GM19397 (cell line): ENCODE measurements around the gene RIMBP2.

Experiments
- ATAC-seq: cut with Tn5 transposase; IDR thresholded peaks from one replicate; pipeline ENCODE4 v1.9.1; 2021; ENCODE audit warnings: mild to moderate bottlenecking, moderate library complexity; ENCODE audit not compliant: unreplicated experiment

The RIMBP2 gene

DNA sequence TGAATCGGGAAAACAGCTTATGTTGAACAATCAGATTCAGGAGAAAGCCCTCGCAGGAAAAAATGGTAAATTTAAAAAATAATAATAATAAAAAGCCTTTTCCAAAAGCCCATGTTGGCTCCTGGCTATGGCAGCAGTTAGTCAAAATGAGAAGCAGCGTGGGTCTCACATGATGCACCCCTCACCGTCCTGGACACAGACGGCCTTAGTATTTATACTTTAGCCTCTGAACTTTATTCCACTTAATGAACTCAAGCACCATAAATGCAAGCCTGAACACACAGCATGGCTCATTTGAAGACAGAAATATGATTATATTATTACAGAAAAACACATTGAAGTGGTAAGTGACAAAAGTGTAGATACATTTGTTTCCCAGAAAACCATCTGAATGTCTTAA is 160.9 kb downstream of the RIMBP2 start:
- ATAC-seq, result no peak

DNA sequence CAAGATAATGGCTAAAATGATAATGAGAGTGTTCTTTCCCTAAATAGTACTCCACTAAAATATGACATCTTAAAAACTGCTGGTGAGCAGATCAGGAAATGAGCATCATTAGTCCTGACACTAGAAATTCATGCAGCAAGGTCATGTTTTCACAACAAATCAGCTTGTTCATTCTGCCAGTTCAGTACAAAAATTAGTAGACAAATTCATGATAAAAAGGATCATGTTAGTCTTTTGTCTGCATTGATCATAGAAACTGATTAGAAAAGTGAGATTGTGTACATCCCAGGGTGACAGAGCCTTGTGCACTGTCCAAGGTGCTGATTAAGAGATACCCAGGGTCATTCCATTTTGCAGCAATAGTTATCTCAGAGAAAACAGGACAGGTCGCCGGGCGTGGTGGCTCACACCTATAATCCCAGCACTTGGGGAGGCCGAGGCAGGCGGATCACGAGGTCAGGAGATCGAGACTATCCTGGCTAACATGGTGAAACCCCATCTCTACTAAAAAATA is 163.6 kb downstream of the RIMBP2 start:
- no peak for ATAC-seq

DNA sequence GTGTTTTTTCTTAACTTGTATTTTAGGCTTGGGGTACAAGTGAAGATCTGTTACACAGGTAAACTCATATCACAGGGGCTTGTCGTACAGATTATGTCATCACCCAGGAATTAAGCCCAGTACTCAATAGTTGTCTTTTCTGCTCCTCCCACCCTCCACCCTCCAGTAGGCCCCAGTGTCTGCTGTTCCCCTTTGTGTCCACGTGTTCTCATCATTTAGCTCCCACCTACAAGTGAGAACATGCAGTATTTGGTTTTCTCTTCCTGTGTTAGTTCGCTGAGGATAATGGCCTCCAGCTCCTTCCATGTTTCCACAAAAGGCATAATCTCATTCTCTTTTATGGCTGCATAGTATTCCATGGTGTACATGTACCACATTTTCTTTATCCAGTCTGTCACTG is 166.7 kb downstream of the RIMBP2 start:
- ATAC-seq, result no peak

DNA sequence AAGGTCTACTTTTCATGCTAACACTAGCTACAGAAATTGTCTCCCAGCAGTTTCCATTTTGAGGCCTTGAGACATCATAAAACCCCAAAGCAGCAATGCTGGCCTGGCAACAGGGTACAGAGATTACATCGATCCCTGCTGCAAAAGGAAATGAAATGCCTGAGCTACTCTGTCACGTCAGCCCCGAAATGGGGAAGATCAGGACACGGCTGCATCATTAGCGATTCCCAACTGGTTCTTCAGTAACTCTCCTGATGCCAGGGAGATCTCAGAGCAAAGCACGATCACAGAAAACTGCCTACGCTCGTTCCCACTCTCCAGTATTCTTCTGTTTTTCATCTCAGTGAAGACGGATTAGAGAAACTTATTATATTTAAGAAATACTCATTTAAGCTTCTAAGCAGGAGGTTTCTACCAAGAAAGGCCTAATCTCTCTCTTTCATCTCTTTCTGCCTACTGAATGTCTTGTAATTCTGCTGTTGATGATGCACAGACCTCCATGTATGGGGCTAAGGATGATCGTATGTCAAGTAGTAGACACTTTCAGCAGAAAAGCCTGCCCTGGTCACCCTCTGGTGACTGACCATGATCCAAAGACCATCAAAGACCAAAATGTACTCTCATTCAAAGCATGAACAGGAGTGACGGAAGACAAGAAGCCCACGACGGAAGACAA is 168.5 kb downstream of the RIMBP2 start:
- no peak for ATAC-seq

DNA sequence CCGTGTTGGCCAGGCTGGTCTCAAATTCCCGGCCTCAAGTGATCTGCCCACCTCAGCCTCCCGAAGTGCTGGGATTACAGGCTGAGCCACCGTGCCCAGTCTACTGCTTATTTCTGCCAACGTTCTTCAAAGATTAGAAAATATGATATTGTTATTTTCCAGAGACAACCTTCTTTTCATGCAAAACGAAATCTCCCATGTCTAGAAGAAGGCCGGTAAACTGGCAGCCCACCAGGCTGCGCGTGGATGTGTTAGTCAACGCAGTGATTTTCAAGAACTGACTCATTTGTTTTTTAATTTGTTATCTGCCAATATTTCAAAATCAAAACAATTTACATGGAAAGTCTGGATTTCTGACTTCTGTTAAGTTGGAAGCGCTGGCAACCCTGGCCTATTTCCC is 169.6 kb downstream of the RIMBP2 start:
- no peak for ATAC-seq

DNA sequence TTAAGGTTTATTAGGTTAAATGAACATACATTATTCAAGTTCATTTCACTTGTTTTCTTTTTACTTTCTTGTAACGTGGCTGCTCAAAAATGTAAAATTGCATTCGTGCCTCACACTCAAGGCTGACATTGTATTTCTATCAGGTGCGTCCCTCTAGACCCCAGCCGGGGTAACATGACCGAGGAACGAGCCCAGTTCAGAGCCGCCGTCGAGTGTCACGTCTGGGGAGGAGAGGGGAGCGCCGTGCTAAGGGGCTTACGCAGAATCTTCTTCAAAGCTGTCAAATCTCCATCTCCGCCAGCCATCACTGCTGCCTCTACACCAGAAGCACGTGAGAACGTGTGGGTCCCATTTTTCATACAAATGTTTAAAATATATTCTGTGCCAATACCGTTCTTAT is 170.6 kb downstream of the RIMBP2 start:
- no peak for ATAC-seq

DNA sequence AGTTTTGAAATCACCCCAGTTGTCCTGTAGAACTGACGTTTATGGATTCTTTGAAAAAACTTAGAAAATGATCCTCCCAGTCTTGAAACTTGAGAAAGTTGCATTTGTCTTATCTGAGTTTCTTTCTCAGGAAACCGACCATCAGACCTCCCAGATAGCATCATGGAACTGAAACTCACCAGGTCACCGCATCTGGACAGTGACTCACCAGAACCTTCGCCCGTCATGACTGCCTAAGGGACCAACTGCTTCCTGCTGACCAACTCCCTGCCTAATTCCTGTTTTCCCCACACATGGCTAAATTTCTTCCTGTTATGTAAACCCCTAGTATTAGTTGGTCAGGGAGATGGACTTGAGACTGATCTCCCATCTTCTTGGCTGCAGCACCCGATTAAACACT is 175.7 kb downstream of the RIMBP2 start:
- no peak for ATAC-seq

DNA sequence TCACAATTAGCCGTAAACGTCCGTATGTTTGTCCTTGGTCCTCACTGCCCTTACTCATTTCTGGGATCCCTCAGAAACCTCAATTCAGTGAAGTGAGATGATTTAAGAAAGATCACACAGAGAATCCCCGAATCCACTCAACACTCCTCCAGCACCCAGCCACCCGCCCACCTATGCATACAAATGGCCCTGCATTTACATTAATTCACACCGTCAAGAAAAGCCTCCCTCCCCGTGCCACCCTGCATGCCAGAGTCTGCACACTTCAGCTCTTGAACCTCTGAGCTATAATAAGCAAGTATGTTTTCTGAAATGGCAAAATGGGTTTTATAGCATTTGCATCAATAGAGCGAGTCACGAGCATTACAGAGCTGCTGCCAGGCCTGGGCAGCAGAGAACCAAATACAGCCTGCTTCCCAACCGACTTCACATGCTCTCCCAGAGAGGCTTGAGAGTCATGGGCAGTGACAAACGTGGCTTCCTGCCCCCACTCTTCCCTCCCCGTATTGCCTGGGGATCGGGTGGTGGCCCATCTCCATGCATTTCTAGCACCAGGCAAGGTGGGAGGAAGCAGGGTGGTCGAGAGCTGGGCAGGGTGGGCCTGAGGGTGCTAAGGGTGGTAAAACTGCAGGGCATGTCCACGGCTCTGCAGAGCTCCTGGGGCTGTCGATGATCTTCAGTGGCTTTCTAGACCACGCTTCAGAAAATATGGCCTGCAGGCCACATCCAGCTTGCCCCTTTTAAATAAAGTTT is 177.6 kb downstream of the RIMBP2 start:
- no peak for ATAC-seq

DNA sequence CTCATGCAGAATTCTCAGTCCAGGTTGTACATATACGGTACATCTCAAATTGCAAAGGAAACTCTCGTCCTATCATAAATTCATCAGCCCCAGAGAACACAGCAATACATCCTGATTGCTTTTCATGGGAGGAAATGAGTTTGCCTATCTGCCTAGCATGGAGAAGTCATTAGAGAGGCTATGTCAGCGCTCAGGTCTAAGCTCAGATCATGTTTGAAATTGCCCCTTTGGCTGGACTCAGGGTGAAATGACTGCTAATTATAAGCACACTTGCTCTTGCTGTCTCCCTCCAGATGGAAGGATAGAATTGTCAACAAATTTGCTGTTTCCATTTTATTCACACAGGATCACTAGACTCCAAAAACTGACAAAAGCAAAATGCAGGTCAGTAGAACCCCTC is 178.4 kb downstream of the RIMBP2 start:
- no peak for ATAC-seq

DNA sequence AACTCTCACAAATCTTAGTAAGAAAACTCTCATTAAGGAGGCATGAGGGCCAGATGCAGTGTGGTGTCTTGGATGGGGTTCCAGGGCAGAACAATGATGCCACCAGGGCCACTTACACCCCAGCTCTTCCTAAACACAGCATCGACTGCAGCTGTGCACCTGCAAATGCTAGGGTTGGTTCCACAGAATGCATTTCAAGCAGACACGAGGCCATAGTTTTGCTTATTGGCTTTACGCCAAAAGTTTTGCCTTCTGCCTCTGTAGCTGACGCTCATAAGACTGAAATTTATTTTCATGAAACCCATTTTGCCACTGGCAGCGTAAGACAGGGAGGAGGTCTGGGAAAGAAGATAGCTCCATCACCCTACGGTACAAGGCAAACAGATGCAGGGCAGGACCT is 179.0 kb downstream of the RIMBP2 start:
- no peak for ATAC-seq

DNA sequence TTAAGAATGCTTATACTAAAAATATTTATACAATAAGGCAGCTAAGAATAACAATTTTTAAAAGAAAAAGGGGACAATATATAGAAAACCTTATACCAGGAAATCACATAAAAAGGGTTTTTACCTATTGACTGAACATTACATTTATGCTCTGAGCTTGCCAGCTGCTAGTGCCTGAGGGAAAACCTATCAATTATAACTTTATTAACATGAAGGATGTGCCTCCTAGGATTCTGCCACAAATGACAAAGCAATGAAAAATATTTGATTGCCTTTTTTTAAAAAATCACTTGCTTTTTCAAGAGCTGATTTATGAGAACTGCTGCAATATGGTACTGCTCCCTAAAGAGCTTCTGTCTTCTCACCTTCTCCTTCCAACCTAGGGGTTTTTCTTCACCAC is 185.7 kb downstream of the RIMBP2 start:
- ATAC-seq, result no peak

DNA sequence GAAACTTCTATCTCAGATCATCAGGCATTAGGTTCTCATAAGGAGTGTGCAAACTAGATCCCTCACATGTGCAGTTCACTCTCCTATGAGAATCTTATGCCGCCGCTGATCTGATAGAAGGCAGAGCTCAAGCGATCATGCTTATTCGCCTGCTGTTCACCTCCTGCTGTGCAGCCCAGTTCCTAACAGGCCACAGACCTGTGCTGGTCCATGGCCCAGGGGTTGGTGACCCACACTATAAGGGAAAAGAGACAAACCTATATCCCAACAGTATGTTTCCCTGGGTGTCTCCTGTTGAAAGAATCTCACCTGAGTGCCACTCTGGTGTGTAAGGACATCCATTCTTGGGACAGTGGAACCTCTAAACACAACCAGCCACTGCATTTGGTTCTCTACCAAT is 186.3 kb downstream of the RIMBP2 start:
- ATAC-seq, result no peak

DNA sequence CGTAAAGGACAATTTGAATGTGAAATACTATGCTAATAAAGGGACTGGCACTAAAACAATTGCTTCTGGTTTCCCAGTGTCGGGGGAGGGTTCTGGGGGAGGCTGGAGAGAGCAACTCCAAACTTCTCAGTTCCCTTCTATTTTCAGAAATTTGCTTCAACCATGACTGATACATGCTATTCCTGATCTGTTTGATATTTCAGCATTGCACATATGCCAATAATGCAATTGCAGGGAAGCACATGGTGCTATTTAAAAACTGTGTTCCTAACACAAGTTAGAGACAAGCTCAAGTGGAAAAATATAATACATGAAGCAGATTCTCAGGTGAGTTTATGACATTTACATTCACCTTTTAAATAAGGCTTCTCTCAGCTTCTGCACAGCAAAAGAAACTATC is 188.9 kb downstream of the RIMBP2 start:
- no peak for ATAC-seq

DNA sequence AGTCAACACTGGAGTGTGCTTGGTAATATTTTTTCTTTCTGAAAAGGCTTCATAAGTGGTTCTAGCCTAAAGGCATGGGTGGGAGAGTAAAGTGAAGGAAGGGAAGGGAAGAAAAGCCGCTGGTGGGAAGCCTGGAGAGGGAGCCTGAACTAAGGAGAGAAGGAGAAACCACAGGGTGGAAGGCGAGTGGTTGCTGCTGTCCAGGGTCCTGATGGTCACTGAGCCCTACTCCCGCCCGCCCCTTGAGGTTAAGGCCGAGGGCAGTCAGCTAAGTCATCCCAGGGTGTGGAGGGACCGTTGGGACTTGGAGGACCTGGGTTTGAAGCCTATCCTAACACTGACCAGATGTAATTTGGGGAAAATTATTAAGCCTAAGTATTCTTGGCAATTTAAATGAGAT is 189.3 kb downstream of the RIMBP2 start:
- ATAC-seq, result no peak

DNA sequence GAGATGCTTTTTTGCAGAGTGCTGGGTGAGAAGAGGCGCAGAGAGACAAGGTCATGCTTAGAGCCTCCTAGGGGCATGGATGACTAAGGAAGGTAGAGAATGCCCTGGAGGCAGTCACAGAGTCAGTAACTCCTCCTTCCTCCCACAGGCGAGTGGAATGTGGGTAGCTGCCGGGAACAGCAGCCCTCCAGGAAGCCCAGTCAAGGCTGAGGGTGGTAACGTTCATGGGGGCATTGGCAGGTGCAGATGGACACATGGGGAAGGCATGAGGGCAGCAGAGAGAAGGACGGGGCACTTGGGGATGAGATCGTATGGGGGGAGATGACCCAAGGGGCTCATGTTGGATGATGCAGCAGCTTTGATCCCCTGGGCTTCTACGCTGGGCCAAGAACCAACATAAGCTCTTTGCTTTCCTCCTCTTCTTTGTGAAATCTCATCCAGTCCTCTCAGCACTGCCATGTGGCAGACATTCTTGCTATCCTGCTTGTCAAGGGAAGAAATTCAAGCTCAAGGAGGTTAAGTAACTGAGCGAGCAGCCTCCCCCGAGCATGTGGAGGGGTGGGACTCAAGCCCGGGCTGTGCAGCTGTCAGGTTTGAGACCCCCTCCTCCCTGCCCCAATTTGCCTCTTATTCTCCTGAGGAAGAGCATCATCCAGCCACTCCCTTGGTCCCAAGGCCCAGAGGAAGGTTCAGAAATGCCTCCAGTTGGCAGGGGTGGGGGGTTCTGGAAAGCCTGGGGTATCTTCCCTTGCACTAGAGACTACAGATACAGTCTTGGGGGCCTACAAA is 190.5 kb downstream of the RIMBP2 start:
- ATAC-seq, result no peak

DNA sequence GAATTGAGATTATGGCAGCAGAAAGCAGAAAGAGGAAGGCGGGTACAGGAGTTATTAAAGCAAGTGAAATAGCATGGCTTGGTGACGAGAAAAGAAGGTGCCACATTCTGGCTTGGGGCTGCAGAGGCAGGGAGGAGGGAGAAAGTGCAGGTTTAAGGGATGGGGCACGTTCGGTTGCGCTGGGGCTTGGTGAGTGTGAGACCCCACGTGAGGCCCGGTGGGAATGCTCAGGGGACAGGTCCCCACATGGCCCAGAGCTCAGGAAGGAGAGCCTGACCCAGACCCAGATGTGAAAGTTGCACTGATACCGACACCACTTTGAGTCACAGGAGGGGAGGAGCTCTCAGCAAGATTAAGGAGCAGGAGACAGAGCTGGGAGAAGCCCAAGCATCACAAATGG is 191.3 kb downstream of the RIMBP2 start:
- ATAC-seq, result no peak

DNA sequence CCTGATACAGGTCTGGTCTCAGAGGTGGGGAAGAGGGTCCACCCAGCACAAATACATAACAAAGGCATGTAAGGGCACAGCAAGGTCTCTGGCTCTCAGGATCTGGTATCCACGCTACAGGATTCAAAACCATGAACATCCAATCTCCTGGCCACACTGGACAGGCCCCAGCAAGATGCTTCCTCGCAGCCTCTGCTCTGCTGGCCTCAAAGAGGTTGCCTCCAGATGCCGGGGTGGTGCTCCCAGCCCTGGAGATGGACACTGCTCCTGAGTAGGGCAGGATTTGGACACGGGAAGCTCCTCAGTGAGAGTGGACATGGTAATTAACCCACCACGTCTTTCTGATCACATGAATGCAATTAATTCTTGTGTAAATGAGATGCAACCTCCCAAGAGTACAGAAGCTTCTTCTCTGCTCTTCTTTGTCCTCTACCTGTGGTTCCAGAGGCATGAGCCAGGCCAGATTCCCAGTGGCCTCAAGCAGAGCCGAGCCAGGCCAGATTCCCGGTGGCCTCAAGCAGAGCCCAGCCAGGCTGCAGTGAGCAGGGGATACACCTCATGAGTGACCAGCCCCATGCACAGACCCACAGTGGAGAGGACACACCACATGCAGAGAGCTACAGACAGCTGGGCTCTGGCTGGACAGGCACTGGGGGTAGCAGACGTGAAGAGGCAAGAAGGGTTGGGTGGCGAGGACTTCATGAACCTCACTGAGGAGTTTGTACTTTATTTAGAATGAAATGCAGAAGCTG is 192.1 kb downstream of the RIMBP2 start:
- ATAC-seq, result no peak

DNA sequence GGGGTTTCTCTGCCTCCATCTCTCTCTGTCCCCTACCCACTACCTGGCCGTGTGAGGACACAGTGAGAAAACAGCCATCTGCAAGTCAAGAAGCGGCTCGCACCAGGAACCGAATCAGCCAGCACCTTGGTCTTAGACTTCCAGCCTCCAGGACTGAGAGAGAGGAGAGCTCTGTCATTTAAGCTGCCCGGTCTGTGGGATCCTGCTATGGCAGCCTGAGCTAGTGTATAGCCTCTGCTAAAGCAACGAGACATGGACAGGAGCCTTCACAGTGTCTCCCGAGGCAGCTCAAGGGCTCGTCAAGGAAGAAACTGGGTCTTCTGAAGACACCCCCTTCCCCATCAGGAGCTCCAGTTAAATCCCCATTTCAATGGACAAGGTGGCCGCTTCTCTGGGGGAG is 192.9 kb downstream of the RIMBP2 start:
- ATAC-seq, result no peak

DNA sequence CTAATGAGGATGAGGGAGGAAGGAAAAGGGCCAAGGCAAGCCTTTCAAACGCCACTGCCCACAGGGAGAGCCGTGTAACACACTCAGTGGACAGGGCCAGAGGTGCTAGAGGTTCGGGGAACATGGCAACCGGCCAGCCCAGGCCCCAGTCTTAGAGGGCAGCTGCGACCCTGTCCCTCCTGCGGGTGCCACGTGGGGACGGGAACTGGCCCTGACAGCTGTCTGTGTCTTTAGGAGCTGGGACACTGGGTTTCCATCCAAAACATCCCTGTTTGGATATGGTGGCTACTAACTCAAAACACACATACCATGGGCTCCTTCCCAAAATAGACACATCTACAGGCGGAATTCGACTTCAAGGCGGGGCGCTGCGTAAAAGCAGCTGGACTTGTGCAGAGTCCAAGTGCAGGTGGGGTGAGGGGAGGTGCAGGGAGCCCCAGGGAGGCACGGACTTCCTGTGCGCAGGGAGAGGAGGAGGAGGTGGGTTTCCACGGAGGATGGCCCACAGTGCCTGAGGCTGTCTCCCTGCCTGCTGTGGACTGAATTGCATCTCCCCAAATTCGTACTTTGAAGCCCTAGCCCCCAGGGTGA is 193.8 kb downstream of the RIMBP2 start:
- no peak for ATAC-seq

DNA sequence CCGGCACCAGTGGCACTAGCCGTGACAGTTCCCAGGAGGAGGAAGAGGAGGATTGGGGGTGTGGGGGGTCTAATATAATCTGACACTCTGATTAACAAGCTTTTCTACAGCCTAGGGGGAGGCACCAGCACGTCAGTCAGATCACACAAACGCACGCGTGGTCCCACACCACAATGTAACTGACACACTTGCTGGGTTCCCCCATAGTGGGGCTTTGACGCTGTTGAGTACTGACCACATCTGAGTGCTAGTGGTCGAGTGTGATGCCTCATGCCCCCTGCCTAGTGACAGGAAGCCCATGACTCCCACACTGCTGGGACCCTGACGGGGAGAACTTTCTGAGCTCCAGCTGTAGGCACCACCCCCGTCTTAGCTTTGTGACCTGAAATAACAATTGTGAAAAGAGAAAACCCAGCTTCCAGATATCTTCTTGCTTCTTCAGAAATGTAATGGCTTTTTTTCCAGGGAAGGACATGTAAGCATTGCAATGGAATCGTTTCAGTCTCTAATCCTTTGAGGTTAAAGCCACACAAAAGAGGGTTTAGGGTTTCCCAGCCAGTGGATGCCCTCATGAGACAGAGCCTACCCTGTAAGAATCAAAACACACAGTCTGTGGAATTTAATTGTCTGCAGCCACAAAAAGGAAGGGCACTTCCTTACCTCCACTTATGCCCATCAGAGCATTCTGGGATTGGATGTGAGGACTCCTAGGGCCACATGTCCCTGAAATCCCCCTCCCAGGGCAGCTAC is 194.5 kb downstream of the RIMBP2 start:
- ATAC-seq, result no peak
